Ascending aorta (tissue), 2 donors: ENCODE data around the gene ARHGEF5. TPM values are rescaled to one million over a fixed set of nuclear protein-coding genes. Genes with fewer than 3 reads are reported as not detected.

Experiments used
- DNase-seq, 2 donors: peaks; one replicate each; pipeline ENCODE4 v3.0.0-alpha.2; 2019; ENCODE audit warnings: low spot score in 2 of 2
- H3K27ac ChIP-seq, 2 donors: fragments of 200-600 bp; sonication (generic); one replicate each; pipeline ENCODE4 v1.5.1; 2016 to 2017; ENCODE audit warnings: mild to moderate bottlenecking in 1 of 2
- H3K27me3 ChIP-seq: fragments of 200-600 bp; sonication (generic); one replicate; pipeline ENCODE4 v1.5.1; 2017
- H3K36me3 ChIP-seq, 2 donors: fragments of 200-600 bp; sonication (generic); one replicate each; pipeline ENCODE4 v1.5.1; 2016
- H3K4me1 ChIP-seq, 2 donors: fragments of 200-600 bp; sonication (generic); one replicate each; pipeline ENCODE4 v1.5.1; 2016 to 2017; ENCODE audit warnings: mild to moderate bottlenecking in 1 of 2
- H3K4me3 ChIP-seq, 2 donors: fragments of 200-600 bp; sonication (generic); one replicate each; pipeline ENCODE4 v1.5.1; 2016 to 2017; ENCODE audit warnings: mild to moderate bottlenecking in 1 of 2
- H3K9me3 ChIP-seq, 2 donors: fragments of 200-600 bp; sonication (generic); one replicate each; pipeline ENCODE4 v1.5.1; 2016
- intact Hi-C: fragments of 100-400 bp; cut with DNase I; formaldehyde crosslinking; loops from one replicate; pipeline ENCODE4 v1.15.1; 2023
- total RNA-seq: library from RNA; depleted of rRNA; stranded (reverse); fragments of >200 nt; gene quantifications from one replicate; pipeline ENCODE4 v1.1.0, GENCODE V29; 2016
- TF ChIP-seq, protein P1 (sequence below), 3 experiments: fragments of 200-600 bp in 2 of 3; fragments of 450-650 bp in 1 of 3; sonication (generic) in 2 of 3; IDR thresholded peaks; one replicate each; pipeline ENCODE4 v1.5.1; 2016 to 2019; ENCODE audit warnings: antibody characterized with exemption in 3 of 3, mild to moderate bottlenecking in 1 of 3, moderate library complexity in 1 of 3

The ARHGEF5 gene
- total RNA-seq, 1 donor from 2014 or later = 3.5 TPM

DNA sequence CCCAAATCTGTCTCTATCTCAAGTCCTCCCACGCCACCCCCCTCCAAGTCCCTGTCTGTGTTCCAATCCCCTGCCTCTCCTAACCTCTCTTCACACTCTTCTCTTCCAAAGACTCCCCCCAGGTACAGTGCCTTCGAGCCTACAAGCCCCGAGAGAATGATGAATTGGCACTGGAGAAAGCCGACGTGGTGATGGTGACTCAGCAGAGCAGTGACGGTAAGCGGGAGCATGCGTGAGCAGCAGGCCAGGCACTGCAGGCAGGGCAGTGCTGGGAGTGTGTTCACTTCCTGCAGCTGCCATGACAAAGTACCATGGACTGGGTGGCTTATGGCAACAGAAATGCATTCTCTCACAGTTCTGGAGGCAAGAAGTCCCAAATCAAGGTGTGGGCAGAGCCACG, 23.4 kb downstream of the ARHGEF5 start:
- DNase-seq = no peak
- Histone ChIP-seq H3K4me1 (no peaks in the 10 kb centered on the region), H3K27me3 (no peaks in the 10 kb centered on the region), H3K36me3 (peaks cover 4 to 27% of the 10 kb centered on the region in 2 donors), H3K27ac (no peak overlapping the region), H3K9me3 (no peaks in the 10 kb centered on the region), H3K4me3 (no peak overlapping the region)
- TF ChIP-seq, protein P1, sequence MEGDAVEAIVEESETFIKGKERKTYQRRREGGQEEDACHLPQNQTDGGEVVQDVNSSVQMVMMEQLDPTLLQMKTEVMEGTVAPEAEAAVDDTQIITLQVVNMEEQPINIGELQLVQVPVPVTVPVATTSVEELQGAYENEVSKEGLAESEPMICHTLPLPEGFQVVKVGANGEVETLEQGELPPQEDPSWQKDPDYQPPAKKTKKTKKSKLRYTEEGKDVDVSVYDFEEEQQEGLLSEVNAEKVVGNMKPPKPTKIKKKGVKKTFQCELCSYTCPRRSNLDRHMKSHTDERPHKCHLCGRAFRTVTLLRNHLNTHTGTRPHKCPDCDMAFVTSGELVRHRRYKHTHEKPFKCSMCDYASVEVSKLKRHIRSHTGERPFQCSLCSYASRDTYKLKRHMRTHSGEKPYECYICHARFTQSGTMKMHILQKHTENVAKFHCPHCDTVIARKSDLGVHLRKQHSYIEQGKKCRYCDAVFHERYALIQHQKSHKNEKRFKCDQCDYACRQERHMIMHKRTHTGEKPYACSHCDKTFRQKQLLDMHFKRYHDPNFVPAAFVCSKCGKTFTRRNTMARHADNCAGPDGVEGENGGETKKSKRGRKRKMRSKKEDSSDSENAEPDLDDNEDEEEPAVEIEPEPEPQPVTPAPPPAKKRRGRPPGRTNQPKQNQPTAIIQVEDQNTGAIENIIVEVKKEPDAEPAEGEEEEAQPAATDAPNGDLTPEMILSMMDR (IDR thresholded peaks at IDR 0.05) = no peak
- intact Hi-C loops = no loop called here

DNA sequence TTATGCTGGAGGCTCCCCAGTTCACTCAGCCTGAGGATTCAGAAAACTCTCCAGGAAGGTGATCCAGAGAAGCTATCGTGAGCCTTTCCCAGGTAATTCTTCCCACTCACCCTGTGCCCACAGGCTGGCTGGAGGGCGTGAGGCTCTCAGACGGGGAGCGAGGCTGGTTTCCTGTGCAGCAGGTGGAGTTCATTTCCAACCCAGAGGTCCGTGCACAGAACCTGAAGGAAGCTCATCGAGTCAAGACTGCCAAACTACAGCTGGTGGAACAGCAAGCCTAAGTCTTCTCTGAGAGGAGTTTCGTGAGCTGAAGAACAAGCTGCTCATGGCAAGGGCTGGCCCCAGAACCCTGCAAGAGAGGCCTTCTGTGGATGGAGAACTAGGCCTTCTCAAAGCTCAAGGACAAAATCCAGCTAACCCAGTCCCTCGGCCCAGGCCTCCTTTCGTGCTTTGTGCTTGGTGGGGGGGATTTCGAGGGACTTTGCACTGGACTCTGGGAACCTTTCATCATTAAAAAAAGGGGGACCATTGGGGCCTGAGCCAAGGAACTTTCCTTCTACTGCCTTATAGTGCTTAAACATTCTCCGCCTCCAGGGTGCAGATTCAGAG, 24.7 kb downstream of the ARHGEF5 start:
- Histone ChIP-seq H3K4me1 (no peaks in the 10 kb centered on the region), H3K9me3 (no peaks in the 10 kb centered on the region), H3K4me3 (no peak overlapping the region), H3K36me3 (peaks cover 4 to 27% of the 10 kb centered on the region in 2 donors), H3K27me3 (no peaks in the 10 kb centered on the region), H3K27ac (no peak overlapping the region)
- intact Hi-C loops = no loop called here
- TF ChIP-seq, protein P1 (IDR thresholded peaks at IDR 0.05) = no peak
- DNase-seq = no peak

DNA sequence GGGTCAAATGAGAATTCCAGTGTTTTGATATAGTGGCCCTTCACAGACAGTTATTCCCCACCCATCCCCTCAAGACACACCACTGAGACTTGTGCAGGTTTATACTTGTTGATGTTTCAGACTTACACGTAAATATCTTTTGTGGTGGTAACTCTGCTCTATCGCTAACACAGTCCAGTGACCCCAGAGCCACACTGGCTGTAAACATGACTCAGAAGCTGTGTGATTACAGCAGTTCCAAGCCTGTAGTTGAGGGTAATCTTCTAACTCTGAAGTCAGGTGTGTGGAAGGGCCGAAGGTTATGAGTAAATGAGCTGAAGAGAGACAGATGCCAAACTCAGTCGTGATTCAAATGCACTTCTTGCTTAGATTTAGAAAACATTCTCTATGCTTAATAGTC, 28.9 kb downstream of the ARHGEF5 start:
- H3K36me3 ChIP-seq = peaks cover 4 to 13% of the 10 kb centered on the region in 2 donors
- no peak overlapping the region for H3K4me3 ChIP-seq
- H3K27me3 ChIP-seq = no peaks in the 10 kb centered on the region
- no peak overlapping the region for H3K27ac ChIP-seq
- no peak for DNase-seq
- no peaks in the 10 kb centered on the region for H3K9me3 ChIP-seq
- H3K4me1 ChIP-seq = no peaks in the 10 kb centered on the region
- TF ChIP-seq, protein P1 (IDR thresholded peaks at IDR 0.05) = no peak
- intact Hi-C loops = no loop called here

DNA sequence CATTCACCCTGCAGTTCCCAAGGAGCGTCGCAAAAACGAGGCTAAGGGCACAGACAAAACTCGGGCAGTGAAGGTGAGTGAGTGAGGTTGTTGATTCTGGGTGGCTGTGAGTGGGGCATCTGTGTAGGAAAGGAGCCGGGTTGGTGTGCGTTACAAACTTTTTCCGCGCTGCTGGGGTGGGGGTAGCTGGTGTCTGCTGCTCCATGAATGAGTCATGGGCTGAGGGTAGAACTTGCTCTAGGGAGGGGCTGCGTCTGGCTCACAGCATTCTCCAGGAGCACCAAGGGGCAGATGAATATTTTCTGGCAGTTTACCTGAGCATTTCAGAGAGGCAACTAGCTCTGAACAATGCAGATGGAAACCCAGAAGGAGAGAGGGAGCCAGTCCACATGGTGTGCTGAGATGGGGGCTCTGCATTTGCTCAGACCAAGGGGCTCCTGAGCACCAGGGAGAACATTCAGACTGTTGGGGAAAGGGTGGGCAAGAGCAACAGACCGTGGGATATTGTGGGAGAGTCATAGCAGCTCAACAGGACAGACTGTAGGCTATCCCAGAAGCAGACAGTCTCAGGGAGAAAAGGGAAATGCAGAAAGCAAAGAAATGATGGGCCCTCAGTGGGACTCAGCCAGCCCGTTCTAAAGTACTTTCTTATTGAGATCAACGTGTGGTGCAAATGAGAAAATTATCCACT, 29.5 kb downstream of the ARHGEF5 start:
- TF ChIP-seq, protein P1 (IDR thresholded peaks at IDR 0.05) = no peak
- no peaks in the 10 kb centered on the region for H3K27me3 ChIP-seq
- H3K4me1 ChIP-seq = no peaks in the 10 kb centered on the region
- H3K27ac ChIP-seq = no peak overlapping the region
- intact Hi-C loops = no loop called here
- DNase-seq = no peak
- H3K9me3 ChIP-seq = no peaks in the 10 kb centered on the region
- H3K4me3 ChIP-seq = no peak overlapping the region
- peaks cover 3 to 6% of the 10 kb centered on the region in 2 donors for H3K36me3 ChIP-seq

DNA sequence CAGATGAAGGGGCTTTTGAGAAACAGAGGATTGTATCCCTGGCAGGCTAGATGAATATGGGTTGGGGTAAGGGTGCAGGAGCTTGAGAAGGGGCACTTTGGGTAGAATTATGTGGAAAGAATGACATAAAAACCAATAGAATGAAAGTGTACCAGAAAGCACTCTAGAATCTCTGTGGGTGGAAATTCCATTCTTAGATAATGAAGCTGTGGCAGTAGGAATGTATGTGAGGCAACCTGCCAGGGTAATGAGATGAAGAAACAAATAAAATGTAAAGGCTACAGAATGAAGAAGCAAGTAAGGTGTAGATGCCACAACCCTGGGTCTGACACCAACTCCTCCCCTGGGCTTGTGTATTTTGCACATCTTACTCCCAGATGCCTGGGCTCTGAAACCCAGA, 31.5 kb downstream of the ARHGEF5 start:
- Histone ChIP-seq H3K4me3 (no peak overlapping the region), H3K9me3 (no peaks in the 10 kb centered on the region), H3K27ac (no peak overlapping the region), H3K27me3 (no peaks in the 10 kb centered on the region), H3K36me3 (no peaks in the 10 kb centered on the region), H3K4me1 (no peaks in the 10 kb centered on the region)
- TF ChIP-seq, protein P1 (IDR thresholded peaks at IDR 0.05) = no peak
- intact Hi-C loops = no loop called here
- no peak for DNase-seq
